Astrocyte (in vitro differentiated cells and primary cell): Measurements from ENCODE around the gene TAB3.

ENCODE experiments used
- EZH2 ChIP-seq: IDR thresholded peaks from 2 replicates; pipeline ENCODE4 v1.6.1; 2012; ENCODE audit warnings: mild to moderate bottlenecking, low read length, inconsistent platforms; ENCODE audit not compliant: insufficient read depth
- TF ChIP-seq, protein P1 (sequence below): IDR thresholded peaks from 2 replicates; pipeline ENCODE4 v1.5.1; 2011; ENCODE audit warnings: low read depth, mild to moderate bottlenecking, inconsistent platforms, low read length, moderate library complexity; ENCODE audit not compliant: insufficient read depth

DNA sequence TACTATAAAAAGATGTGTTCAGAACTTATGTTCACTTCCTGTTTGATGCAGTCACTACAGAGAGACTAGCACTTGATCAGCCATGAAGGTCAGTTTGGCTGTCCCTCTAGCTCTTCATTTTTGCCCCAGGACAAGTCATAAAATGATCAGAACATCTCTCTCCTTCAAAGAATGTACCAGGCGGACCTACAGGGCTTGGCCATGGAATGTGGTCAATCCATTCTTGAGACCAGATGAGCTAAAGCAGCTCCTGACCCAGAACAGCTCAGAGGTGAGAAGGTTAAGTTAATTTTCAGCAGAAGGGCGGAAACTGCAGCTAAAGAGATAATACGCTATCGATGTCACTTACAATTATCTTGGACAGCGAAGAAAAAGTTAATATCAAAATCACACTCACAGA is 49.2 kb upstream of the TAB3 start:
- TF ChIP-seq, protein P1, sequence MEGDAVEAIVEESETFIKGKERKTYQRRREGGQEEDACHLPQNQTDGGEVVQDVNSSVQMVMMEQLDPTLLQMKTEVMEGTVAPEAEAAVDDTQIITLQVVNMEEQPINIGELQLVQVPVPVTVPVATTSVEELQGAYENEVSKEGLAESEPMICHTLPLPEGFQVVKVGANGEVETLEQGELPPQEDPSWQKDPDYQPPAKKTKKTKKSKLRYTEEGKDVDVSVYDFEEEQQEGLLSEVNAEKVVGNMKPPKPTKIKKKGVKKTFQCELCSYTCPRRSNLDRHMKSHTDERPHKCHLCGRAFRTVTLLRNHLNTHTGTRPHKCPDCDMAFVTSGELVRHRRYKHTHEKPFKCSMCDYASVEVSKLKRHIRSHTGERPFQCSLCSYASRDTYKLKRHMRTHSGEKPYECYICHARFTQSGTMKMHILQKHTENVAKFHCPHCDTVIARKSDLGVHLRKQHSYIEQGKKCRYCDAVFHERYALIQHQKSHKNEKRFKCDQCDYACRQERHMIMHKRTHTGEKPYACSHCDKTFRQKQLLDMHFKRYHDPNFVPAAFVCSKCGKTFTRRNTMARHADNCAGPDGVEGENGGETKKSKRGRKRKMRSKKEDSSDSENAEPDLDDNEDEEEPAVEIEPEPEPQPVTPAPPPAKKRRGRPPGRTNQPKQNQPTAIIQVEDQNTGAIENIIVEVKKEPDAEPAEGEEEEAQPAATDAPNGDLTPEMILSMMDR = no peak
- TF ChIP-seq EZH2 = no peak
